Mesodermal cell (in vitro differentiated cells): ENCODE measurements around the gene ABL2.

Experiments
- H3K27ac ChIP-seq: 2 replicates; pipeline ENCODE4 v1.7.0; 2013; ENCODE audit warnings: mild to moderate bottlenecking, low read depth, low read length, moderate library complexity; ENCODE audit not compliant: severe bottlenecking
- H3K36me3 ChIP-seq: 2 replicates; pipeline ENCODE4 v1.7.1; 2013; ENCODE audit warnings: mild to moderate bottlenecking, low read length, moderate library complexity; ENCODE audit not compliant: control insufficient read depth, insufficient read depth
- H3K4me1 ChIP-seq: one replicate; pipeline ENCODE4 v1.7.1; 2013; ENCODE audit warnings: mild to moderate bottlenecking, low read length; ENCODE audit not compliant: insufficient read depth, control insufficient read depth, poor library complexity, severe bottlenecking
- H3K4me3 ChIP-seq: 2 replicates; pipeline ENCODE4 v1.7.0; 2013; ENCODE audit warnings: low read length, control low read depth, mild to moderate bottlenecking; ENCODE audit not compliant: insufficient read depth, poor library complexity, severe bottlenecking; ENCODE audit errors: extremely low read depth
- H3K9me3 ChIP-seq: 2 replicates; pipeline ENCODE4 v1.7.1; 2013; ENCODE audit warnings: mild to moderate bottlenecking, low read length, moderate library complexity; ENCODE audit not compliant: control insufficient read depth
- WGBS, 2 experiments: methylation state at CpG; one replicate each; pipeline ENCODE4 v1.1.5; 2013; ENCODE audit warnings: missing lambda C conversion rate in 2 of 2; ENCODE audit not compliant: insufficient coverage in 2 of 2; 5-methylcytosine and 5-hydroxymethylcytosine counted together

The ABL2 gene

GRCh38 chr1:179169616-179170467, 59.6 kb downstream of the ABL2 start:
- Histone ChIP-seq H3K9me3 (no peaks in the 10 kb centered on the region), H3K27ac (no peak overlapping the region), H3K4me3 (no peak overlapping the region), H3K36me3 (no peaks in the 10 kb centered on the region), H3K4me1 (peaks cover 10% of the 10 kb centered on the region)
- WGBS, 2 experiments, result 88 to 89% methylated on average over 1 to 2 of the region's 3 CpGs

GRCh38 chr1:179168536-179168935, 60.9 kb downstream of the ABL2 start:
- peaks cover 12% of the 10 kb centered on the region for H3K4me1 ChIP-seq
- no peak overlapping the region for H3K4me3 ChIP-seq
- no peak overlapping the region for H3K27ac ChIP-seq
- H3K36me3 ChIP-seq, result no peaks in the 10 kb centered on the region
- no peaks in the 10 kb centered on the region for H3K9me3 ChIP-seq
- no CpG with 5 or more reads among the region's 3 CpGs for WGBS, 2 experiments

- Histone ChIP-seq H3K36me3 (no peaks in the 10 kb centered on the region), H3K4me3 (no peak overlapping the region), H3K9me3 (no peaks in the 10 kb centered on the region), H3K27ac (no peak overlapping the region), H3K4me1 (peaks cover 12% of the 10 kb centered on the region)
- WGBS, 2 experiments, result no CpG with 5 or more reads among the region's 1 CpG
Observed at GRCh38 chr1:179167955-179168354, 61.5 kb downstream of the ABL2 start.

GRCh38 chr1:179167418-179167777, 62.1 kb downstream of the ABL2 start:
- H3K27ac ChIP-seq, result no peak overlapping the region
- H3K9me3 ChIP-seq, result no peaks in the 10 kb centered on the region
- no peaks in the 10 kb centered on the region for H3K36me3 ChIP-seq
- WGBS, 2 experiments, result no CpG with 5 or more reads among the region's 1 CpG
- H3K4me1 ChIP-seq, result peaks cover 12% of the 10 kb centered on the region
- no peak overlapping the region for H3K4me3 ChIP-seq

- WGBS, 2 experiments, result 95 to 100% methylated on average over 2 of the region's 8 CpGs
- no peak overlapping the region for H3K4me3 ChIP-seq
- H3K36me3 ChIP-seq, result no peaks in the 10 kb centered on the region
- peaks cover 12% of the 10 kb centered on the region for H3K4me1 ChIP-seq
- H3K9me3 ChIP-seq, result no peaks in the 10 kb centered on the region
- H3K27ac ChIP-seq, result no peak overlapping the region
Observed at GRCh38 chr1:179166663-179167417, 62.6 kb downstream of the ABL2 start.

- no peak overlapping the region for H3K27ac ChIP-seq
- no peak overlapping the region for H3K4me3 ChIP-seq
- H3K9me3 ChIP-seq, result no peaks in the 10 kb centered on the region
- no CpG with 5 or more reads among the region's 1 CpG for WGBS, 2 experiments
- H3K36me3 ChIP-seq, result no peaks in the 10 kb centered on the region
- peaks cover 3% of the 10 kb centered on the region for H3K4me1 ChIP-seq
Observed at GRCh38 chr1:179164494-179164893, 65.0 kb downstream of the ABL2 start.

- WGBS, 2 experiments, result 100% methylated on average over 1 to 4 of the region's 6 CpGs
- H3K4me1 ChIP-seq, result no peaks in the 10 kb centered on the region
Observed at GRCh38 chr1:179156708-179157107, 72.8 kb downstream of the ABL2 start.

GRCh38 chr1:179156026-179156425, 73.5 kb downstream of the ABL2 start:
- no peak overlapping the region for H3K4me3 ChIP-seq
- H3K9me3 ChIP-seq, result no peaks in the 10 kb centered on the region
- no CpG with 5 or more reads among the region's 1 CpG for WGBS, 2 experiments
- H3K36me3 ChIP-seq, result no peaks in the 10 kb centered on the region
- H3K4me1 ChIP-seq, result no peaks in the 10 kb centered on the region
- no peak overlapping the region for H3K27ac ChIP-seq

More at GRCh38 chr1:179156708-179157107, 72.8 kb downstream of the ABL2 start:
- Histone ChIP-seq H3K27ac (no peak overlapping the region), H3K36me3 (no peaks in the 10 kb centered on the region), H3K9me3 (no peaks in the 10 kb centered on the region), H3K4me3 (no peak overlapping the region)

GRCh38 chr1:179155615-179156014, 73.9 kb downstream of the ABL2 start:
- no peaks in the 10 kb centered on the region for H3K9me3 ChIP-seq
- H3K4me1 ChIP-seq, result no peaks in the 10 kb centered on the region
- H3K4me3 ChIP-seq, result no peak overlapping the region
- no peak overlapping the region for H3K27ac ChIP-seq
- 86 to 94% methylated on average over 1 to 3 of the region's 3 CpGs for WGBS, 2 experiments
- H3K36me3 ChIP-seq, result no peaks in the 10 kb centered on the region

- H3K9me3 ChIP-seq, result no peaks in the 10 kb centered on the region
- H3K27ac ChIP-seq, result no peak overlapping the region
- no peak overlapping the region for H3K4me3 ChIP-seq
- no peaks in the 10 kb centered on the region for H3K36me3 ChIP-seq
- 100% methylated on average over 1 of the region's 4 CpGs; no CpG with 5 or more reads in 1 of the 2 experiments for WGBS, 2 experiments
- H3K4me1 ChIP-seq, result no peaks in the 10 kb centered on the region
Observed at GRCh38 chr1:179154437-179154836, 75.0 kb downstream of the ABL2 start.

GRCh38 chr1:179153217-179153616, 76.3 kb downstream of the ABL2 start:
- Histone ChIP-seq H3K36me3 (peaks cover 8% of the 10 kb centered on the region), H3K9me3 (no peaks in the 10 kb centered on the region), H3K4me1 (no peaks in the 10 kb centered on the region), H3K4me3 (no peak overlapping the region), H3K27ac (no peak overlapping the region)
- 89 to 94% methylated on average over 3 to 4 of the region's 6 CpGs for WGBS, 2 experiments
